ENCODE results near the gene ZNF500.

ZNF500 gene

DNA sequence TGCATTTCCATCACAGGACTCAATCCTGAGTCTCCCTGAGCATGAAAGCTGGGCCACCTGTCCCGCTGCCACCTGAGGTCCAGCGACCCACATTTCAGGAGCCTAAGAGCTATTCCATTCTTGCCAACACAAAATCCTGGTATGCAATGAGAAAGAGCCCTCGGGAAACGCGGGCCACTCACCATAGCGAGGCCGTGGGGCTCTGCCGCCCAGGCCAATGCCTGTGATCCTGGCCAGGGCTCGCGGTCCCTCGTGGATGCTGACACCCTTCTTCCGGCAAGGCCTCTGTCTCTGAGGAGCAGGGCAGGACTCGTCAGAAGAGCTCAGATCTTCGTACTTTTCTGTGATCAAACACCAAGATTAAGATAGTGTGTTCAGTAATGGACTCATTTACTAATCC is 62.0 kb downstream of the ZNF500 start:
- DNase-seq (ENCODE audit: low read depth in 2 of 2): no peak

DNA sequence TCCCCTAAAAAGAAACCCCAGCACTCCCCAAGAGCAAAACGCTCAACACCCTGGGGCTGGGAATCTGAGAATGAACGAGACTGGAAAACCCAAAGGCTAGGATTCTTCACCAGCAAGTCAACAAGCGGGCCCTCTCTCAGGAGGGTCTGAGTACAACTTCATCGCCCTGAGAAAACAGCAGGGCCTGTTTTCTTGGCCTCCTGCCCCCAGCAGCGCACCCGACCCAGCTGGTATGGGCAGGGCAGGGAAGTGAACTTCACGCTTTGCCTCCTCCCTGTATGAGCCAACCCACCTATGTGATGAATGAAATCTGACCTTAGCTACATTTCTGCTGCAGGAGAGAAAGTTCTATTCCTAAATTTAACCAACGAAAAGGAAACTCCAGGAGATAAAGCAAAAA is 62.5 kb downstream of the ZNF500 start:
- no peak for DNase-seq (ENCODE audit: low read depth in 2 of 2)

DNA sequence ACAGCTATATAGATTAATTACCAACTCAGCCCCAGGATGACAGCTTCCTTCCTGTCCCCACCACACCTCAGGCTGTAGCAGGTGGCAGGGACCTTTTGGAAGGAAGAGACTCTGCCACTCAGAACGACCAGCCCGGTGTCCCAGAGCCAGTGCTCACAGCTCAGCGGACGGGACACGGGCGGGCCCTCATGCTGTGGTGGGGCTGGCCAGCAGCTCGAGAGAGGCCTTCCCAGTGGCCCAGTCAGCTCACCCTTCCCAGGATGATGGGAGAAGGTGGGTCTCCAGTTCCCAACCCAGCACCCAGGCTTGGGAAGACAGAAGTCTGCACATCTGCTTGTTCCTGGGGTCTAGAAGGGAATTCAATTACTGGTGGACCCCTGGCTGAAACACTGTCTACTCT is 63.1 kb downstream of the ZNF500 start:
- DNase-seq (ENCODE audit: low read depth in 2 of 2): no peak

DNA sequence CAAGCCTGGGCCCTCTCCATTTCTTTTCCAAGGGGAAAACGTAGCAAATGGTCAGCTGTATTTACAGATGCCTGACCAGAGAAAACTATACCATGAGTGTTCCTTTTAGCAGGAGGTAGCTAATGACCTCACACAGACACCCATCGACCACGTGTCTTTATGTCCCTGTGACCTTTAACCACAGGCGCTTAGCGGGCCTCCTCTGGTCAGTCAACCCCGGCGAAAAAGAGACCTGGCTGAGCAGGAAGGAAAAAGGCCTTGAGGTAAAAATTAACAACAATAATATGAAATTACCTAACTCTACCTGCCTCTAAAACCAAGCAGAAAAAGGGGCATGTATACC is 64.5 kb downstream of the ZNF500 start:
- DNase-seq (ENCODE audit: low read depth in 2 of 2): no peak

DNA sequence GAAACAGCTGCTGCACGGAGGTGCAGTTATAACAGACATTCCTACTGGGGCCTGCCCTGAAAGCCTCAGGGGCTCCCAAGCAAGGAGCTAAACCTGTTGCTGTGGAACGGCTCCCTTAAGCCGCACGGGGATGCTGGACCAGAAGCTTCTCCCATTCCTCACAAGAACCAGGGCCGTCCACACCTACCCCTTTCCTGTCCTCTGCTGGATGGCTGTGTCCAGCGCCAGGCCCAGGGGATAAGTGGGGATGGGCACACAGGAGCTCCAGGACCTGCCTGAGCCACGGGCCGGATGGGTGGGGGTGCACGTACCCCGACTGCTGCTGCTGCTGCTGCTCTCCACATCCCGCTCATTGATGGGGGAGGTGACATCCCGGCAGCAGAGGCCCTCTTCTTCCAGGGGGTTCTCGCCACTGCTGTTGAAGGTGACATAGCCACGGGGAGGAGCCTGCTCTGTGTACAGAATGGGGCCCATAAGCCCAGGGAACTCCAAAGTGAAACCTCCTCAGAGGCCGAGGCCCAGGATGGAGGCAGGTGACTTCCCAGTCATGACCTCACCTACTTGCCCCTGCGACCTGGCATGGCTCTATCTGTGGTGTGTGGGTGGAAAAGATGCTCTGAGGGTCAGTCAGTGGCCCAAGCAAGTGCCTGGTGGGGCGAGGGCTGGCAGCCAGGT is 65.0 kb downstream of the ZNF500 start:
- no peak for DNase-seq (ENCODE audit: low read depth in 2 of 2)

DNA sequence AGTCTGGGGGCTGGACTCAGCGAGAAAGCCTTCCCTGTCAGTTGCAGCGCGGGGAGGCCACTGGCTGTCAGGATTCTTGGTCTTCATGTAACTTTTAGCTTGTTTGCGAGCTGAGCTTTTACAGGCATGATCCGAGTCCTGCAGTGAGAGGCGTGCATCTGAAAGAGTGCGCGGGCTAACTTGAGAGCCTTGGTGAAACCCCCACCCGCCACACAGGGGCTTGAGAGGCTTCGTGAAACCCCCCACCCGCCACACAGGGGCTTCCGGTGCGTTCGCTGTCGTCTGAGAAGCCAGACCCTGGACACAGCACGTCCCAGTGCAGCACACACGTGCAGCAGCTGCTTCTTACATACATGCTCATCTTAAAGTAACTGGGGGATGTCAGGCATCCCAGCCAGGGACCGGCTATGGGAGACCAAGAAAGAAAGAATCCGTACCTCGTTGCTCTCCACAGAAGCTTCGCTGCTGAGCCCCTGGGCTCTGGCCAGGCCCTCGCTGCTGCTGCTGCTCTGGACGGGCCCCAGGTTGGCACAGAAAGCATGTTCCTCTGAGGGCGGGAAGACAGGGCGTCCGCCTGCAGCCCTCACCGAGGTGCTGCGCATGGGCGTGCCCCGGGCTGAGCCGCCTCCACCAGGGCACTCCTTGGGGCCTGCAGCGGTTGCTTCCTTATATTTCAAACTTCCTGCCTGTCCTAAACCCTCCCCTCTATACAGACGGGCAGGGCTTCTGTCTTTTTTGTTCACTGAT is 65.8 kb downstream of the ZNF500 start:
- no peak for DNase-seq (ENCODE audit: low read depth in 2 of 2)

DNA sequence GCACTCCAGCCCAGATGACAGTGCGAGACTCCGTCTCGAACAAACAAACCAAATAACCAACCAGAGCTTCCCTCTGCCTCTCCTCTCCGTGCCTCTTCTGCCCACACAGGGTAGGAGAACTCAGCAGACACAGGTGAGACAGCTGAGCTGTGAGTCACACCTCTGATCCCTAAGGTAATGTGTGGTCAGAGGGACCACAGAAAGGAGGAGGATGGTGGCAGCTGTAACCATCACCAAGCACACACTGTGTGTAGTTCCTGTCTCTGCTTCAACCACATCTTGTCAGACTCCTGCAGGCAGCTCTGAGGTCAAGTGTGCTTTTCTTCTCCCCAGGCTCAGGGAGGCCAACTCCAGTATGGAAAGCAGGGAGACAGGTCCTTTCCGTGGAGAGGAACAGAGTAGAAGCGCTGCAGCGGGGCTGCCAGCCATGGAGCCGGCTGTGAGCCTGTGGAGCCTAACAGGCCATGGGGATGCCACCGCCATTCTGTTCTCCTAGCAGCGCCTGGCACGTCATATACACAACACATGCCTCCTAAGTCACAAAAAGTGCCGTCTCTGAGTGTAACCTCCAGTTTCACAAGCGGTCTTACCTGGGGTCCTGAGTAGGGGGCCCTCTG is 66.5 kb downstream of the ZNF500 start:
- no peak for DNase-seq (ENCODE audit: low read depth in 2 of 2)

DNA sequence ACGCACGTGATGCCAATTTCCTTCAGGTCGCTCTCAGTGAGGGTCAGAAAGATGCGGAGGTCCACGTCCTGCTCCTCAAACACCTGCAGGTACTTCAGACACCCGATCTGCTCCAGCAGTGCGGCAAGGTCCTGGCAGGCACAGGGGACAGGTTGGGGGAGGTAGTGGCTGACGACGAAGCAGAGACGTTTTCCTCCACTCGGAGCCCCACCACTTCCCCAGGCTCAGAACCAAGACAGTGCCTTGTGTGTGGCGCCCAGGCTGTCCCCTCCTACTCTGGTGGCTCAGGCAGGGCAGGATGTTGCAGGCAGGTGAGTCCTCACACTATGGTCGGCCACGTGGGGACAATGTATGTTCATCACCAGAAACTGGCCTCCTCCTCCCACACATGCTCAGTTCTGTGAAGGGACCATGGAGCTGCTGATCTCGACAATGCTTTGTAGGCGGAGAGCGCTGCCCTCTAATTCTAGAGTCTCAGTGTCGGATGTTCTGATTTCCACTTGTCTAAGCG is 67.9 kb downstream of the ZNF500 start:
- no peak for DNase-seq (ENCODE audit: low read depth in 2 of 2)

DNA sequence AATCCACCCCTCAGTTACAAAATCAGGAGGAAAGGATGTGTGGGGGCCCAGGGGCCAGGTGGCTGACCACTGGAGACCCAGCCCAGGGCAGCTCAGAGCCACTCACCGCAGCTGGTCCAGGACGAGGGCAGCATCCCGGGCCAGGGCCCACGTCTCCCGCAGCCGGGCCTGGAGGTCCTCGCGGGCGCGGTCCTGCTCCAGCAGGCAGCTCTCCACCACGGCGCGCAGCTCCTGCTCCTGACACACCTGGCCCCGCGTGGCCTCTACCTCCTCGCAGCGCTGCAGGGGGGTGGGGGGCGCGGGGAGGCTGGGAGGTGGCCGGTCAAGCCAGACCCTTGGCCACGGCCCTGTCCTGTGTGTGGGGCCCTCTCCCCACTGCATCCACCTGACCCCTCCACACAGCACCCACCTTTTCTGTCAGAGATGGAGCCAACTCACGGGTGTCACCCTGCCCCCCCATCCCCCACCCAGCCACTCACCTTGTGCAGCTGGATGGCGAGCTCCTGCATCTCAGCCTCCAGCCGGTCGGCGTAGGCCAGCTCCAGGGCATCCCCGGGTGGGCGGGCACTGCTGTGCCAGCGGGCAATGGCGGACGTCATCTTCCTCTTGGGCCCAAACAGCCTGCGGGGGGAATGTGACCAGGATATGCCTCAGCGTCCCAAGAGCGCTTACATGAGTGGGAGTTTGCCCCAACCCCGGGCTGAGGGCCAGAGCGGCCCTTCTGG is 68.5 kb downstream of the ZNF500 start:
- DNase-seq (ENCODE audit: low read depth in 2 of 2): no peak

All from fibroblast of skin of left biceps (primary cell).